Measurements from ENCODE around the gene LEFTY1. TPM values are rescaled to one million over a fixed set of nuclear protein-coding genes. Genes with fewer than 3 reads are reported as not detected.

Gene LEFTY1
- total and polyA plus RNA-seq, 9 of the 15 experiments (the other 6 are each of a cell fraction or from before 2014, with no cell fraction given) = 0.07 to 0.24 (median 0.17) TPM; not detected in 5

DNA sequence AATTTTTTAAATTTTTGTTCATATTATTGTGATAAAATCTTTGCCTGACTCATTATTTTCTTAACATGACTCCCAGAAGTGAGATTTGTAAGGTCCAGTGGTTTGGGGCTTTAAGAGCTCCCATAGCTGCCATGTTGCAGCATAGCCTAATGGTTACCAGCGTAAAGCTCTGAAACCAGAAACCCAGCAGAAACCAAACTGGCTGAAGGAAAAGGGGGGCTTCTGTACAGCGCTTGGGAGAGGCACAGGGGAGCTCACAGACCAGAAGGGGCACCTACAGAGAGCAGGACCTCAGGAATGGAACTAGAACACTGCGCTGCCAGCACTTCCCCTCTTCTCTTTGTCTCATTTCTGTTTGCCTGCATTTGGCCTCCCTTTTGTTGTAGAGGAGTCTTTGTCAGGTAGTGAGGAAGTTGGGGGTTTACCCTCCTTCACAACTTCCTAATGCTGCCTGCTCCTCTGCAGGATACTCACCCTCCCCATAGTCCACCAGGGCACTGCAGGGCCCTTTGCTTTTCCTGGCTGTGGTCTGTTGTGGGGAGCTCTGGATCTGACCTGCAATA lies 37.7 kb upstream of the LEFTY1 start (continued):
- TF ChIP-seq, protein P1, sequence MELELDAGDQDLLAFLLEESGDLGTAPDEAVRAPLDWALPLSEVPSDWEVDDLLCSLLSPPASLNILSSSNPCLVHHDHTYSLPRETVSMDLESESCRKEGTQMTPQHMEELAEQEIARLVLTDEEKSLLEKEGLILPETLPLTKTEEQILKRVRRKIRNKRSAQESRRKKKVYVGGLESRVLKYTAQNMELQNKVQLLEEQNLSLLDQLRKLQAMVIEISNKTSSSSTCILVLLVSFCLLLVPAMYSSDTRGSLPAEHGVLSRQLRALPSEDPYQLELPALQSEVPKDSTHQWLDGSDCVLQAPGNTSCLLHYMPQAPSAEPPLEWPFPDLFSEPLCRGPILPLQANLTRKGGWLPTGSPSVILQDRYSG (tag; conservative IDR thresholded peaks at IDR 0.05; ENCODE audit: low read depth) = peak; percentile 68
- TF ChIP-seq TEAD2 (tag; IDR thresholded peaks at IDR 0.05) (peak; percentile 56; the same call in 1 of the 2 replicates), KAT7 (CRISPR knock-in tag; IDR thresholded peaks at IDR 0.05; ENCODE audit: borderline replicate concordance) (0 out of 2 replicates have a peak, but pooled peaks have one; percentile 46), JUN (IDR thresholded peaks at IDR 0.05; ENCODE audit: borderline replicate concordance, low read depth, low read length) (peak; percentile 8; the same call in 1 of the 2 replicates), JUN (CRISPR knock-in tag; IDR thresholded peaks at IDR 0.05; ENCODE audit: borderline replicate concordance) (no peak), ZBTB2 (IDR thresholded peaks at IDR 0.05) (0 out of 2 replicates have a peak, but pooled peaks have one; percentile 7), PHF8 (IDR thresholded peaks at IDR 0.05; ENCODE audit: borderline replicate concordance, low read length) (peak; percentile 16; the same call in 1 of the 2 replicates), ZNF76 (CRISPR knock-in tag; IDR thresholded peaks at IDR 0.05; ENCODE audit: borderline replicate concordance) (0 out of 2 replicates have a peak, but pooled peaks have one; percentile 16), ZNF766 (CRISPR knock-in tag; conservative IDR thresholded peaks at IDR 0.05) (0 out of 2 replicates have a peak, but pooled peaks have one; percentile 16), ID3 (CRISPR knock-in tag; IDR thresholded peaks at IDR 0.05) (no peak), ID3 (tag; IDR thresholded peaks at IDR 0.05) (peak; percentile 80; the same call in 1 of the 2 replicates), MAFG (tag; conservative IDR thresholded peaks at IDR 0.05) (0 out of 2 replicates have a peak, but pooled peaks have one; percentile 8), ZNF584 (CRISPR knock-in tag; IDR thresholded peaks at IDR 0.05; ENCODE audit: low read depth) (peak; percentile 32; the same call in 1 of the 2 replicates)
- TF ChIP-seq, protein P2, sequence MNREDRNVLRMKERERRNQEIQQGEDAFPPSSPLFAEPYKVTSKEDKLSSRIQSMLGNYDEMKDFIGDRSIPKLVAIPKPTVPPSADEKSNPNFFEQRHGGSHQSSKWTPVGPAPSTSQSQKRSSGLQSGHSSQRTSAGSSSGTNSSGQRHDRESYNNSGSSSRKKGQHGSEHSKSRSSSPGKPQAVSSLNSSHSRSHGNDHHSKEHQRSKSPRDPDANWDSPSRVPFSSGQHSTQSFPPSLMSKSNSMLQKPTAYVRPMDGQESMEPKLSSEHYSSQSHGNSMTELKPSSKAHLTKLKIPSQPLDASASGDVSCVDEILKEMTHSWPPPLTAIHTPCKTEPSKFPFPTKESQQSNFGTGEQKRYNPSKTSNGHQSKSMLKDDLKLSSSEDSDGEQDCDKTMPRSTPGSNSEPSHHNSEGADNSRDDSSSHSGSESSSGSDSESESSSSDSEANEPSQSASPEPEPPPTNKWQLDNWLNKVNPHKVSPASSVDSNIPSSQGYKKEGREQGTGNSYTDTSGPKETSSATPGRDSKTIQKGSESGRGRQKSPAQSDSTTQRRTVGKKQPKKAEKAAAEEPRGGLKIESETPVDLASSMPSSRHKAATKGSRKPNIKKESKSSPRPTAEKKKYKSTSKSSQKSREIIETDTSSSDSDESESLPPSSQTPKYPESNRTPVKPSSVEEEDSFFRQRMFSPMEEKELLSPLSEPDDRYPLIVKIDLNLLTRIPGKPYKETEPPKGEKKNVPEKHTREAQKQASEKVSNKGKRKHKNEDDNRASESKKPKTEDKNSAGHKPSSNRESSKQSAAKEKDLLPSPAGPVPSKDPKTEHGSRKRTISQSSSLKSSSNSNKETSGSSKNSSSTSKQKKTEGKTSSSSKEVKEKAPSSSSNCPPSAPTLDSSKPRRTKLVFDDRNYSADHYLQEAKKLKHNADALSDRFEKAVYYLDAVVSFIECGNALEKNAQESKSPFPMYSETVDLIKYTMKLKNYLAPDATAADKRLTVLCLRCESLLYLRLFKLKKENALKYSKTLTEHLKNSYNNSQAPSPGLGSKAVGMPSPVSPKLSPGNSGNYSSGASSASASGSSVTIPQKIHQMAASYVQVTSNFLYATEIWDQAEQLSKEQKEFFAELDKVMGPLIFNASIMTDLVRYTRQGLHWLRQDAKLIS (CRISPR knock-in tag; IDR thresholded peaks at IDR 0.05) = 0 out of 2 replicates have a peak, but pooled peaks have one; percentile 43
- TF ChIP-seq, protein P3, sequence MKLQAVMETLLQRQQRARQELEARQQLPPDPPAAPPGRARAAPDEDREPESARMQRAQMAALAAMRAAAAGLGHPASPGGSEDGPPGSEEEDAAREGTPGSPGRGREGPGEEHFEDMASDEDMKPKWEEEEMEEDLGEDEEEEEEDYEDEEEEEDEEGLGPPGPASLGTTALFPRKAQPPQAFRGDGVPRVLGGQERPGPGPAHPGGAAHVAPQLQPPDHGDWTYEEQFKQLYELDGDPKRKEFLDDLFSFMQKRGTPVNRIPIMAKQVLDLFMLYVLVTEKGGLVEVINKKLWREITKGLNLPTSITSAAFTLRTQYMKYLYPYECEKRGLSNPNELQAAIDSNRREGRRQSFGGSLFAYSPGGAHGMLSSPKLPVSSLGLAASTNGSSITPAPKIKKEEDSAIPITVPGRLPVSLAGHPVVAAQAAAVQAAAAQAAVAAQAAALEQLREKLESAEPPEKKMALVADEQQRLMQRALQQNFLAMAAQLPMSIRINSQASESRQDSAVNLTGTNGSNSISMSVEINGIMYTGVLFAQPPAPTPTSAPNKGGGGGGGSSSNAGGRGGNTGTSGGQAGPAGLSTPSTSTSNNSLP (IDR thresholded peaks at IDR 0.05; ENCODE audit: borderline replicate concordance, low read depth, low read length) = no peak

Data from K562 (cell line).